Thyroid gland (tissue), 4 donors: ENCODE data around the gene ZFHX3.

Source experiments
- POLR2A ChIP-seq, 2 donors: fragments of 450-650 bp; IDR thresholded peaks; one replicate each; pipeline ENCODE4 v1.6.1; 2017; ENCODE audit warnings: antibody characterized with exemption in 2 of 2, mild to moderate bottlenecking in 2 of 2, moderate library complexity in 1 of 2
- TF ChIP-seq, protein P1 (sequence below), 6 experiments: fragments of 200-600 bp in 3 of 6; fragments of 450-650 bp in 3 of 6; sonication (generic) in 3 of 6; IDR thresholded peaks; one replicate each; pipeline ENCODE4 v1.5.1; 2016 to 2019; ENCODE audit warnings: antibody characterized with exemption in 6 of 6, mild to moderate bottlenecking in 2 of 6, inconsistent platforms in 1 of 6, moderate library complexity in 1 of 6

- TF ChIP-seq, protein P1, sequence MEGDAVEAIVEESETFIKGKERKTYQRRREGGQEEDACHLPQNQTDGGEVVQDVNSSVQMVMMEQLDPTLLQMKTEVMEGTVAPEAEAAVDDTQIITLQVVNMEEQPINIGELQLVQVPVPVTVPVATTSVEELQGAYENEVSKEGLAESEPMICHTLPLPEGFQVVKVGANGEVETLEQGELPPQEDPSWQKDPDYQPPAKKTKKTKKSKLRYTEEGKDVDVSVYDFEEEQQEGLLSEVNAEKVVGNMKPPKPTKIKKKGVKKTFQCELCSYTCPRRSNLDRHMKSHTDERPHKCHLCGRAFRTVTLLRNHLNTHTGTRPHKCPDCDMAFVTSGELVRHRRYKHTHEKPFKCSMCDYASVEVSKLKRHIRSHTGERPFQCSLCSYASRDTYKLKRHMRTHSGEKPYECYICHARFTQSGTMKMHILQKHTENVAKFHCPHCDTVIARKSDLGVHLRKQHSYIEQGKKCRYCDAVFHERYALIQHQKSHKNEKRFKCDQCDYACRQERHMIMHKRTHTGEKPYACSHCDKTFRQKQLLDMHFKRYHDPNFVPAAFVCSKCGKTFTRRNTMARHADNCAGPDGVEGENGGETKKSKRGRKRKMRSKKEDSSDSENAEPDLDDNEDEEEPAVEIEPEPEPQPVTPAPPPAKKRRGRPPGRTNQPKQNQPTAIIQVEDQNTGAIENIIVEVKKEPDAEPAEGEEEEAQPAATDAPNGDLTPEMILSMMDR (IDR thresholded peaks at IDR 0.05) = no peak
- no peak for TF ChIP-seq POLR2A (IDR thresholded peaks at IDR 0.05)
These were observed 199.9 kb downstream of the ZFHX3 start for GRCh38 chr16:72848028-72848400.
